ENCODE results near the gene IGF1R. TPM values are rescaled to one million over a fixed set of nuclear protein-coding genes. Genes with fewer than 3 reads are reported as not detected.

The IGF1R gene
- total and polyA plus RNA-seq, 12 donors, result 8.6 to 138 (median 66.0) TPM

- Histone ChIP-seq H3K27me3 (no peaks in the 10 kb centered on the region), H3K36me3 (replicated peaks in 1 of 2) (peaks cover 0 to 32% of the 10 kb centered on the region in 2 donors), H3K4me1 (replicated peaks in 1 of 2) (peaks cover 0 to 14% of the 10 kb centered on the region in 2 donors), H3K9me3 (replicated peaks in 1 of 3) (no peaks in the 10 kb centered on the region), H3K27ac (no peak overlapping the region), H3K4me3 (no peak overlapping the region)
- DNase-seq, result no peak
- intact Hi-C loops (cut with DNase I), result loop anchor here in 1 of 2 donors (10.0 kb wide), 2 partner anchors 157 to 383 kb away; no protein-coding TSS in a partner anchor
- WGBS, 4 donors, result 93 to 95% (median 94%) methylated on average over 4 of the region's 4 CpGs
- TF ChIP-seq, protein P1, sequence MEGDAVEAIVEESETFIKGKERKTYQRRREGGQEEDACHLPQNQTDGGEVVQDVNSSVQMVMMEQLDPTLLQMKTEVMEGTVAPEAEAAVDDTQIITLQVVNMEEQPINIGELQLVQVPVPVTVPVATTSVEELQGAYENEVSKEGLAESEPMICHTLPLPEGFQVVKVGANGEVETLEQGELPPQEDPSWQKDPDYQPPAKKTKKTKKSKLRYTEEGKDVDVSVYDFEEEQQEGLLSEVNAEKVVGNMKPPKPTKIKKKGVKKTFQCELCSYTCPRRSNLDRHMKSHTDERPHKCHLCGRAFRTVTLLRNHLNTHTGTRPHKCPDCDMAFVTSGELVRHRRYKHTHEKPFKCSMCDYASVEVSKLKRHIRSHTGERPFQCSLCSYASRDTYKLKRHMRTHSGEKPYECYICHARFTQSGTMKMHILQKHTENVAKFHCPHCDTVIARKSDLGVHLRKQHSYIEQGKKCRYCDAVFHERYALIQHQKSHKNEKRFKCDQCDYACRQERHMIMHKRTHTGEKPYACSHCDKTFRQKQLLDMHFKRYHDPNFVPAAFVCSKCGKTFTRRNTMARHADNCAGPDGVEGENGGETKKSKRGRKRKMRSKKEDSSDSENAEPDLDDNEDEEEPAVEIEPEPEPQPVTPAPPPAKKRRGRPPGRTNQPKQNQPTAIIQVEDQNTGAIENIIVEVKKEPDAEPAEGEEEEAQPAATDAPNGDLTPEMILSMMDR (IDR thresholded peaks at IDR 0.05), result no peak
- TF ChIP-seq POLR2A (IDR thresholded peaks at IDR 0.05), result no peak
Observed at GRCh38 chr15:98907927-98908471, 259.7 kb downstream of the IGF1R start.

GRCh38 chr15:98909968-98910885, 261.9 kb downstream of the IGF1R start:
- intact Hi-C loops (cut with DNase I), result loop anchor here in 1 of 2 donors (10.0 kb wide), 2 partner anchors 155 to 385 kb away; no protein-coding TSS in a partner anchor

DNA sequence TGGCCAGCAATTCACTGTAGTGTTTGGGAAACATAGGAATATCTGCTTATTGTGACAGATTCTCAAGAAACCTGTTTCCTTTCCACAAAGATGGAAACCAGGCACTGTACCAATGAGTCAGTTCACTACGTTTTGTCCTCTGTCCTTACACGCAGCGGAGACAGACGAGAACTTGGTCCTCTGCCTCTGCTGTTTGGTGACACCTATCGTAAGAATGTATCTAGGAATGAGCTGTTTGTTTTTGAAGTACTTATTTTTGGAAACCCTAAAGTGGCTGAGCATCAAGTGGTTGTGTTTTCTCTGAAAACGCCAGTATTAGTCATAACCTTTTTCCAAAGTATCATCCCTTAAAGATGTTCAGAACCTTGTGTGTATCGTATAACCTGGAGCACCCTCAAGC, 266.3 kb downstream of the IGF1R start:
- no peak for DNase-seq
- Histone ChIP-seq H3K9me3 (replicated peaks in 1 of 3) (no peaks in the 10 kb centered on the region), H3K36me3 (replicated peaks in 1 of 2) (peaks cover 0 to 71% of the 10 kb centered on the region in 2 donors), H3K4me1 (replicated peaks in 1 of 2) (peaks cover 0 to 14% of the 10 kb centered on the region in 2 donors), H3K27me3 (no peaks in the 10 kb centered on the region), H3K4me3 (no peak overlapping the region), H3K27ac (peak overlapping the region in 1 of 5 donors; percentile 10)
- TF ChIP-seq, protein P1 (IDR thresholded peaks at IDR 0.05), result no peak
- no peak for TF ChIP-seq POLR2A (IDR thresholded peaks at IDR 0.05)
- 79 to 88% (median 81%) methylated on average over 7 of the region's 7 CpGs for WGBS, 4 donors
- intact Hi-C loops (cut with DNase I), result no loop called here

More at GRCh38 chr15:98909968-98910885, 261.9 kb downstream of the IGF1R start:
- Histone ChIP-seq H3K27me3 (no peaks in the 10 kb centered on the region), H3K9me3 (replicated peaks in 1 of 3) (no peaks in the 10 kb centered on the region), H3K36me3 (replicated peaks in 1 of 2) (peaks cover 0 to 54% of the 10 kb centered on the region in 2 donors), H3K4me1 (replicated peaks in 1 of 2) (peaks cover 0 to 6% of the 10 kb centered on the region in 2 donors), H3K4me3 (no peak overlapping the region), H3K27ac (peak overlapping the region in 1 of 5 donors; percentile 12)
- WGBS, 4 donors, result 84 to 88% (median 86%) methylated on average over 21 of the region's 21 CpGs
- no peak for DNase-seq
- TF ChIP-seq, protein P1 (IDR thresholded peaks at IDR 0.05), result no peak
- TF ChIP-seq POLR2A (IDR thresholded peaks at IDR 0.05), result no peak

DNA sequence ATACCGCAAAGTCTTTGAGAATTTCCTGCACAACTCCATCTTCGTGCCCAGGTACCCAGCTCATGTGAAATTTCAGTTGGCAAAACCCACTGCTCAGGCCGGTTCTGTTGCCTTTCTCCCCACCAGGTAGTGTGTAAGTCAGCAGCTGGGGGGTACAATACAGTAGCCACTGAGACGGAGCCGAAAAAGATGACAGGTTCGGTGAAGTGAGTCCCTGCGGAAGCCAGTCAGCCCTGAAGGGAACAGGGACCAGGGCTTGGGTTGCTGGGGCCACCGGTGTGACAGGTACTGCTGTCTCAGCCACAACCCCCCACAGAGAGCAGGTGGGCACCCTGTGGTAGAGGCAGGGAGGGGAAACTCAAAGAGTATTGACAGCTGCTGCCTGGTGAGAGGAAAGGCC, 268.5 kb downstream of the IGF1R start:
- intact Hi-C loops (cut with DNase I), result no loop called here
- H3K36me3 ChIP-seq (replicated peaks in 1 of 2), result peaks cover 0 to 60% of the 10 kb centered on the region in 2 donors

More for the DNA sequence above, 268.5 kb downstream of the IGF1R start:
- H3K4me1 ChIP-seq (replicated peaks in 1 of 2), result peaks cover 0 to 22% of the 10 kb centered on the region in 2 donors
- DNase-seq, result no peak
- H3K9me3 ChIP-seq (replicated peaks in 1 of 3), result no peaks in the 10 kb centered on the region
- 90 to 99% (median 95%) methylated on average over 7 to 8 of the region's 8 CpGs for WGBS, 4 donors
- TF ChIP-seq POLR2A (IDR thresholded peaks at IDR 0.05), result no peak
- TF ChIP-seq, protein P1 (IDR thresholded peaks at IDR 0.05), result no peak
- no peak overlapping the region for H3K27ac ChIP-seq
- no peak overlapping the region for H3K4me3 ChIP-seq
- H3K27me3 ChIP-seq, result no peaks in the 10 kb centered on the region

Data from adrenal gland (tissue), 12 donors.